ENCODE measurements around the gene DERL2.
"Not testable (repeated sequence)": the region's sequence is repeated elsewhere in the genome, so short reads cannot be mapped to it uniquely, and the experiment has no call there.

Gene DERL2

DNA sequence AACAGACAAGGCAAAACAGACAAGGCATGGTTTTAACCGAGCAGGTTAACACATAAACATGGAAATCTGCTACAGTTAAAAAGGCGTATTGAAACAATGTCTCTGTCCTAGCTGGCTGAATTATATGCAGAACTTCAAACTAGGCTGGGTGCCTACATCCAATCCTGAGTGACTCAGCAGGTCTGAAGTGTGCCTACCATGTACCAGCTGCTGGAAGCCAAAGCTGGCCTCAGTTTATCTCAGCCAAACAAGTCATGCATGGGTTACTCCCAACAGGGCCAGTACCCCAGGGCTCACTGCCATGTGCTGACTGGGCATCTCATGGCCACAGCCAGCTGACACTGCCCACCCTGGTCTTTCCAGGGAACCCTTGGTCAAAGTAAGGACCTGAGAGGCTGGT is 51.0 kb downstream of the DERL2 start:
- Histone ChIP-seq H2AFZ (ENCODE audit: low read length) (no peak overlapping the region), H3K4me3 (ENCODE audit: low read depth, low read length, poor library complexity, severe bottlenecking) (no peak overlapping the region), H3K9me3 (ENCODE audit: low read length) (no peaks in the 10 kb centered on the region), H4K20me1 (ENCODE audit: insufficient read depth, low read length) (no peaks in the 10 kb centered on the region), H3K4me1 (ENCODE audit: insufficient read depth, low read length, severe bottlenecking) (peaks cover 27% of the 10 kb centered on the region), H3F3A (ENCODE audit: insufficient read depth, low read length) (peaks cover 3% of the 10 kb centered on the region; the same call in 1 of the 2 replicates), H3K36me3 (ENCODE audit: insufficient read depth, low read length) (peaks cover 78% of the 10 kb centered on the region), H3K27me3 (ENCODE audit: insufficient read depth, low read length) (no peaks in the 10 kb centered on the region), H3K27ac (ENCODE audit: low read depth, low read length, poor library complexity, severe bottlenecking) (no peak overlapping the region), H3K79me2 (ENCODE audit: insufficient read depth, low read length) (peaks cover 20% of the 10 kb centered on the region), H3K9me2 (ENCODE audit: low read depth, low read length) (no peaks in the 10 kb centered on the region), H3K4me2 (ENCODE audit: low read length) (no peak overlapping the region), H3K9ac (ENCODE audit: low read length) (no peak overlapping the region)
- TF ChIP-seq, protein P1, sequence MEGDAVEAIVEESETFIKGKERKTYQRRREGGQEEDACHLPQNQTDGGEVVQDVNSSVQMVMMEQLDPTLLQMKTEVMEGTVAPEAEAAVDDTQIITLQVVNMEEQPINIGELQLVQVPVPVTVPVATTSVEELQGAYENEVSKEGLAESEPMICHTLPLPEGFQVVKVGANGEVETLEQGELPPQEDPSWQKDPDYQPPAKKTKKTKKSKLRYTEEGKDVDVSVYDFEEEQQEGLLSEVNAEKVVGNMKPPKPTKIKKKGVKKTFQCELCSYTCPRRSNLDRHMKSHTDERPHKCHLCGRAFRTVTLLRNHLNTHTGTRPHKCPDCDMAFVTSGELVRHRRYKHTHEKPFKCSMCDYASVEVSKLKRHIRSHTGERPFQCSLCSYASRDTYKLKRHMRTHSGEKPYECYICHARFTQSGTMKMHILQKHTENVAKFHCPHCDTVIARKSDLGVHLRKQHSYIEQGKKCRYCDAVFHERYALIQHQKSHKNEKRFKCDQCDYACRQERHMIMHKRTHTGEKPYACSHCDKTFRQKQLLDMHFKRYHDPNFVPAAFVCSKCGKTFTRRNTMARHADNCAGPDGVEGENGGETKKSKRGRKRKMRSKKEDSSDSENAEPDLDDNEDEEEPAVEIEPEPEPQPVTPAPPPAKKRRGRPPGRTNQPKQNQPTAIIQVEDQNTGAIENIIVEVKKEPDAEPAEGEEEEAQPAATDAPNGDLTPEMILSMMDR (IDR thresholded peaks at IDR 0.05; ENCODE audit: low read length) = no peak
- no peak for TF ChIP-seq EZH2 (IDR thresholded peaks at IDR 0.05; ENCODE audit: borderline replicate concordance, low read length)

DNA sequence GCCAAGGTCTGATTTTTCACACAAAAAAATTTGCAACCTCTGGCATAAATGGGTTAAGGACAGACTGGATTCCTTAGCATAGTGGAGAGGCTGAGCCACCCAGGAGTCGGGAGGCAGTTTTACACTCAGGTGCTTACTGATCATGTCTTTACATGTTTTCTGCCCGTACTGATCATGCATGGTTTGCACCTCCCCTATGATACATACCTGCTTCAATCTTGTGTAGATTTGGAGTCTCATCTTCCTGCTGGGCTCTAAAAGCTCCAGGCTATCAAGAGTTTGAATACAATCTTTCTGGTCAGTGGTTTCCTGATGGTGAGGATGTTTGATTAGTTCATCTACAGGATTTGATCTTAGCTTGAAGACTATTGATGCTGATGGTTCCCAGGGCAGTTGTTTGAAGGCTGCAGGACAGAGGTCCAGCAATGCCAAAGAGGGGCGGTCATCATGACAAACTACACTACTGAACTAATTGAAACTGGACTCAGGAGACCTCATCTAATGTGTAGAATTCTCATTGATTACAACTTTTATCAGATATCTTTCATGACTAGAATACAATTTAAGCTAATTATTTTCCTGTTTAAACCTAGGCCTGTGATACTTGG is 53.9 kb downstream of the DERL2 start:
- Histone ChIP-seq H3K27ac (ENCODE audit: low read depth, low read length, poor library complexity, severe bottlenecking) (no peak overlapping the region), H3K36me3 (ENCODE audit: insufficient read depth, low read length) (peaks cover 92% of the 10 kb centered on the region), H3K79me2 (ENCODE audit: insufficient read depth, low read length) (peaks cover 3% of the 10 kb centered on the region), H3K27me3 (ENCODE audit: insufficient read depth, low read length) (no peaks in the 10 kb centered on the region), H3K4me3 (ENCODE audit: low read depth, low read length, poor library complexity, severe bottlenecking) (no peak overlapping the region), H3K9me2 (ENCODE audit: low read depth, low read length) (no peaks in the 10 kb centered on the region), H3K4me1 (ENCODE audit: insufficient read depth, low read length, severe bottlenecking) (peaks cover 10% of the 10 kb centered on the region), H3K9ac (ENCODE audit: low read length) (no peak overlapping the region), H3K4me2 (ENCODE audit: low read length) (no peak overlapping the region), H4K20me1 (ENCODE audit: insufficient read depth, low read length) (no peaks in the 10 kb centered on the region), H2AFZ (ENCODE audit: low read length) (no peak overlapping the region), H3F3A (ENCODE audit: insufficient read depth, low read length) (peaks cover 3% of the 10 kb centered on the region; the same call in 1 of the 2 replicates), H3K9me3 (ENCODE audit: low read length) (no peaks in the 10 kb centered on the region)
- TF ChIP-seq EZH2 (IDR thresholded peaks at IDR 0.05; ENCODE audit: borderline replicate concordance, low read length) = no peak
- TF ChIP-seq, protein P1 (IDR thresholded peaks at IDR 0.05; ENCODE audit: low read length) = no peak

DNA sequence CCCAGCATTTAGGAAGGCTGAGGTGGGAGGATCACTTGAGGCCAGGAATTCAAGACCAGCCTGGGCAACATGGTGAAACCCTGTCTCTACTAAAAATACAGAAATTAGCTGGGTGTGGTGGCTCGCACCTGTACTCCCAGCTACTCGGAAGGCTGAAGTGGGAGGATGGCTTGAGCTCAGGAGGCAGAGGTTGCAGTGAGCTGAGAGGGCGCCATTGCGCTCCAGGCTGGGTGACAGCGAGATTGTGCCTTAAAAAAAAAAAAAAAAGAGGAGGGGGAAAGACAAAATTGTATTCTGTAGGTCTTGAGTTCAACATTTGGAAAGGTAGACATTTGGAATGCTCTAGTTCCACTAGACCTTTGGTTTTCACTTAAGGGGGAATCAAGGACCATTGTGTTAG is 54.7 kb downstream of the DERL2 start:
- H3K79me2 ChIP-seq (ENCODE audit: insufficient read depth, low read length); H4K20me1 ChIP-seq (ENCODE audit: insufficient read depth, low read length); H3K4me1 ChIP-seq (ENCODE audit: insufficient read depth, low read length, severe bottlenecking); H3K4me3 ChIP-seq (ENCODE audit: low read depth, low read length, poor library complexity, severe bottlenecking); H3K27me3 ChIP-seq (ENCODE audit: insufficient read depth, low read length); H2AFZ ChIP-seq (ENCODE audit: low read length); H3K9me3 ChIP-seq (ENCODE audit: low read length); H3F3A ChIP-seq (ENCODE audit: insufficient read depth, low read length); H3K9me2 ChIP-seq (ENCODE audit: low read depth, low read length); H3K9ac ChIP-seq (ENCODE audit: low read length); H3K4me2 ChIP-seq (ENCODE audit: low read length); H3K27ac ChIP-seq (ENCODE audit: low read depth, low read length, poor library complexity, severe bottlenecking): not testable (repeated sequence)
- peaks cover 92% of the 10 kb centered on the region for H3K36me3 ChIP-seq (ENCODE audit: insufficient read depth, low read length)

DNA sequence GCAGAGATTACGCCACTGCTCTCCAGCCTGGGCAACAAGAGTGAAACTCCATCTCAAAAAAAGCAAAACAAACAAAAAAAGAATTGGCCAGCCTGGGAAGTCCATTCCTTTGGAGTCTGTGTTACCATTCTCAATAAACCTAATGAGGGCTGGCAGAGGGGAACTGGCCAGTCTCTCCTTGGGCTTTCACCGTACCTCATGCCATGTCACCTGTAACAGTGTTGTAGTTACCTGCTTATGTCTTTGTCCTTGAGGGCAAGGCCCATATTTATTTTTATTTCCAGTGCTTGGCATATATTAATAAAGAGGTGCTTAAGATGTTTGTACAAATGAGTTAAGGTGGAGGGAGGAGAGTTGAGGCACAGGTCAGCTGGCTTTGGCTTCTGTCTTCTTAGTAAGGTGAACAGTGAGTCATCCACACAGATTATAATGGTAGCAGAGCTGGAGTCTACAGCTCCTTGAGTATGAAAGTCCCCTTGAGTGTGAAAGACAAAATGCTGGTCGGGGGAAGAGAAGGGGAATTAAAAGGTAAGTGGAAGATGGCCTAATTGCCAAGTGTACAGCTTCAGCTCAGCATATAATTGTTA is 55.5 kb downstream of the DERL2 start:
- Histone ChIP-seq H3F3A (ENCODE audit: insufficient read depth, low read length) (peaks cover 3% of the 10 kb centered on the region; the same call in 1 of the 2 replicates), H3K4me3 (ENCODE audit: low read depth, low read length, poor library complexity, severe bottlenecking) (no peak overlapping the region), H3K9me3 (ENCODE audit: low read length) (no peaks in the 10 kb centered on the region), H3K27ac (ENCODE audit: low read depth, low read length, poor library complexity, severe bottlenecking) (no peak overlapping the region), H3K36me3 (ENCODE audit: insufficient read depth, low read length) (peaks cover 95% of the 10 kb centered on the region), H3K9me2 (ENCODE audit: low read depth, low read length) (no peaks in the 10 kb centered on the region), H3K27me3 (ENCODE audit: insufficient read depth, low read length) (no peaks in the 10 kb centered on the region), H3K9ac (ENCODE audit: low read length) (no peak overlapping the region), H2AFZ (ENCODE audit: low read length) (no peak overlapping the region), H3K79me2 (ENCODE audit: insufficient read depth, low read length) (no peaks in the 10 kb centered on the region), H3K4me2 (ENCODE audit: low read length) (no peak overlapping the region), H4K20me1 (ENCODE audit: insufficient read depth, low read length) (no peaks in the 10 kb centered on the region), H3K4me1 (ENCODE audit: insufficient read depth, low read length, severe bottlenecking) (no peaks in the 10 kb centered on the region)
- TF ChIP-seq, protein P1 (IDR thresholded peaks at IDR 0.05; ENCODE audit: low read length) = no peak

Measured in OCI-LY1 (cell line).